GM19238 (cell line): ENCODE data around the gene ARHGAP22.

Experiments used
- DNase-seq: peaks from one replicate; pipeline ENCODE4 v3.0.0; 2011; ENCODE audit warnings: low spot score; ENCODE audit not compliant: insufficient read length

The ARHGAP22 gene

GRCh38 chr10:48465860-48466521, 138.9 kb downstream of the ARHGAP22 start:
- DNase-seq = no peak

- DNase-seq = no peak
These were observed 139.8 kb downstream of the ARHGAP22 start for GRCh38 chr10:48464871-48465736.

DNA sequence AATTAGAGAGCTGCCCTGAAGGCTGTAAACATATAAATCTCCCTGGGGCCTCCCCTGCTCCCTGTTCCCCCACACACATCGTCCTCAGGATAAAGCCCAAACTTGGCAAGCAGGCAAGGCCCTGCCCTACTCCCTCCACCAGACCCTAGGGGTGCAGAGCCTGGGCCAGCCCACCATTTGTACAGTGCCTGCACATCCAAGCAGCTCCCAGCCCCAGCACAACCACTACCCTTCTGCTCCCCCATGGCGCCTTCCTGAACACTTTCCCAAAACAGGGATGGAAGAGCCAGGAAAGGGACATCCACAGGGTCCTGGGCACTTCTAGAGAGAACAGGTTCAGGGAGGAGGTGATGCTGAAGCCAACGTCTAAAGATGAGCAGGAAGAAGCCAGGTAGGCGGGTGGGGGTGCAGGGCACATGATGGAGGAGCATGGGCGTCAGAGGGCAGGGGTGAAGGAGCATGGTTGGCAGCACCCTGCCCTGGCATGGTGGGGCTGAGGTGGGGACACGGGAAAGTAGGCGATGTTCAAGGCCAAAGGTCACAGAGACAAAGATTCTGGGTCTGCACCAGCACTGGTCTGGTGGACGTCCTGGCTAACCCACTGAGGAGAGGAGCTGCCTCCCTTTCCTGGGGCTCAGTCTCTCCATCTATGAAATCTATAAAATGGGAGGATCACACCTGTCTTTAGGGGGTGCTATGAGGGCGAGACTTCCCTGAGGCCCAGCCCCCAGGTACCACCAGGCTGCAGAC, 140.6 kb downstream of the ARHGAP22 start:
- no peak for DNase-seq

DNA sequence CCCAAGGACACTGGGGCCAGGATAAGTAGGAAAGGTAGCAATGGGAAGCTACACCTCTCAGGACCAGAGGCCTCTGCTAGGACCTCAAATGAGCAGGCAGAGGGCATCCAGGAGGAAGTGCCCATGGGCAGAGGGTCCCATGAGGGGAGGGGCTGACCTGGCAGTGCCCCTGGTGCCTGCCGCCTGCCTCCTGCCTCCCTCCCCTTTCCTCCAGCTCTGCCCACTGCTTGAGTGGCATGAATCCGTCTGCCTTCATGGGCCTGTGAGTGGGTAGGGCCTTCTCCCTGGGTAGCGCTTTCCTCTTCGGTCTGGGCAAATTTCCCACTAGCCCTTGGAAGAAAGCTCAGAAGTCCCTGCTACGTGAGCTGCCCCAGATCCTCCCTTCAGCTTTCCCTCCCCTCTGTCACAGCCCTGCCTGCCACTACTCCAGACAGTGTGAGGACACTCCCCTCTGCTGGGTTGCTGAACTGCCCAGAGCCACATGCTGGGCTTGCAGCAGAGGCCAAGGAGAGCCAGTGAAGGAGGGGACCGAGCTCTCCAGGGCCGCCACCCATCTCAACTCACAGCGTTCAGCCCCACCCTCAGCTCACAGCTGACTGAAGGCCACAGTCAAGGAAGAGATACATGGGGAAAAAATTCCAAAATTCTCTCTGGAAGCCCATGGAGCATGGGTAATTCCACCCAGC, 141.4 kb downstream of the ARHGAP22 start:
- DNase-seq = no peak

GRCh38 chr10:48462482-48463020, 142.3 kb downstream of the ARHGAP22 start:
- no peak for DNase-seq

- no peak for DNase-seq
These were observed 143.0 kb downstream of the ARHGAP22 start for GRCh38 chr10:48461623-48462481.

DNA sequence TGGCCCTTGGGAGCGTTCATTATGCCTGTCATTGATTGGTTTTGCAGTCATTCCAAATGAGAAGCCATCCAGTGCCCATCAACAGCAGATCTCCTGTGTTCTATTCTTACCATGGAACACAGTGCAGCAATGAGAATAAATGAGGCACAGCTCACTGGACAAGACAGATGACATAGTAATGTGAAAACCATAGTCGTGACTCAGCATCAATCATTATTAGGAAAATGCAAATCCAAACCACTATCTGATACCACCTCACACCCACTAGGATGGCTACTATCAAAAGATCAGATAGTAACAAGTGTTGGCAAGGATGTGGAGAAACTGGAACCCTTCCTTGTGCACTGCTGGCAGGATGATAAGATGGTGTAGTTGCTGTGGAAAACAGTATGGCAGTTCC, 144.7 kb downstream of the ARHGAP22 start:
- DNase-seq = no peak

DNA sequence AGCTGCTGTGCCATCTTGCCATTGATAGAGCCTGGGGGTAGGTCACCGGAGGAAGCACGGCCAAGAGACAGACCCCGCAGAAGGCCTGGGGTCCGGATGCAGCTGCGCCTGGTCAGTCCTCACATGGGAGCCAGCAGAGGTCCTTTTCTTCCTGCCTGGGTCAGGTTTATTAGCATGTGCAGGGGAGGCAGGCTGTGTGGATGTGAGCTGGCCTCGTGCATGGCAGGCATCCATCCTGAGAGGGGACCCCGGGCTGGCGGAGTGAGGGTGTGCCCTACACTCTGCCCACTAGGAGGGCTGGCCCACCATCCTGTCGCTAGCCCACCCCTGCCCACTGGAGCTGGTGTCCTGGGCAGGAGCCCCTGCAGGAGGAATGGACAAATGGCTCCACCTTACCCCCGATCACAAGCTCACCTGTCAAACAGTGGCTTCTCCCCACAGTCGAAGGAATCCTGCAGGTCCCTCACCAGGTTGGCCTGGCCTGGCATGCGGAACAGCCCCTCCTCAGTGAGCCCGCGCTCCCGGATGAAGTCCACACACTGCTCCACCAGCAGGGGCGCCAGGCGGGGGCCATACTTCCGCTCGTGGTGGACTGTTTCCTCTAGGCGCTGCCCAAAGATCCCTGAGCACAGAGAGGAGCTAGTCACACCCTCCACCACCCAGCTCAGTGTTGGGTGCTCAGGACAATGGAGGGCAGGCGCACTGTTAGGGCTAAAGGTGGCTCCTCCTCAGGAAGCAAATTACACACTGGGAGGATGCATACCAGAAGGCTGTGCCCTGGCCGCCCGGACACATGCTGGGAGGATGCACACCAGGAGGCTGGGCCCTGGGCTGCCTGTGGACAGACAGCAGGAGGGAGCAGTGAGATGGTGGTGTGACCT, 145.4 kb downstream of the ARHGAP22 start:
- no peak for DNase-seq

- no peak for DNase-seq
These were observed 146.2 kb downstream of the ARHGAP22 start for GRCh38 chr10:48458662-48459048.

DNA sequence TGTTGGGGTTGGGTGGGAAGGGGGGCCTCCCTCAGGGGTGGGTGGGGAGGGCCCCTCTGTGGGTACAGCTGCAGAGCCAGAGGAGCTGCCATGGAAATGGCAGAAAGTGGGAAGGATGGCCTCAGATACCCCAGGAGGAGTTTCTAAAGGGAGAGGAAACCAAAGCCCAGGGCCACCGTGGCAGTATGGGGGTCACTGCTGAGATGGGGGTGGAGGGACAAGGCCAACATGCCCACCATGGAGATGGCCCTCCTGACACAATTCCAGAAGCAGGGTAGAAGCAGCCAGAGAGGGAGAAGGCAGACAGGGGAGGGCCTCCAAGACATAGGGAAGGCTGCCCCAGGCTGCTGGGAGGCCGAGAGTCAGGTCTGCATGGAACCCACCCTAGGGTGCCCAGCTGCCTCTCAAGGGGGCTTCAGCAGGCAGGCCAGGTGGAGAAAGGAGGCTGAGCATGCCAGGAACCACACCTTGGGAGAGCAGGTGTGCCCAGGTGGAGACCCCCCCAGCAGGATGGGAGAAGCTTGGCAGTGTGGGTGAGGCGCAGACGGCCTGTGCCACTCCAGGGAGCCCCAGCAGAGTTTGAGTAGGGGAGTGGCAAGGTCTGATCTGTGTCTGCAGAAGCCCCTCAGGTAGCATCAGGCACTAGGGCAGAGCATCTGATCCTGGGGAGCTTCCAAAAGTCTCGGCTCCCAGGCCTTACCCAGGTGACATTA, 146.8 kb downstream of the ARHGAP22 start:
- DNase-seq = no peak

- no peak for DNase-seq
These were observed 147.8 kb downstream of the ARHGAP22 start for GRCh38 chr10:48456808-48457761.

DNA sequence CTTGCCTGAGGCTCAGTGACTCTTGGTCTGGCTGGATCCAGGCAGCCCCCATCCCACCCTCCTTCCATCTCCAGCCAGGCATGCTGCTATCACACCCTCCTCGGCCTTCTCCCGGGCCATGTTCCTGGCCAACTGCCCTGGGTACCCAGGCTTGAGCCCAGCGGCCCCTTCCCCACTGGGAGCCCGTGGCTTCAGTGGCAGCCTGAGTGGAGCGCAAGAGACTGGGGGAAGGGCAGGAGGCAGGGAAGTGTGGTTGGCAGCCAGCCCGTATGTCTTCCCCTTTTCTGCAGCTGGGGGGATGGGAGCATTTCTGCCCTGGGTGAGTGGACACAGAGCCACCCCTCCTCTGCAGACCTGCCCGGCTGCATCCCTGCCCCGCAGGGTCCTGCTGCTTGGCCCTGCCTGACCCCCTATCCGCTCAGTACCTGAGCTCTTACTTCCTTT, 148.5 kb downstream of the ARHGAP22 start:
- no peak for DNase-seq

- no peak for DNase-seq
These were observed 149.3 kb downstream of the ARHGAP22 start for GRCh38 chr10:48455392-48456151.

GRCh38 chr10:48455055-48455391, 149.8 kb downstream of the ARHGAP22 start:
- DNase-seq = no peak

GRCh38 chr10:48454302-48455054, 150.4 kb downstream of the ARHGAP22 start:
- no peak for DNase-seq
